CD4-positive, alpha-beta memory T cell (primary cell): ENCODE results near the gene PPP4R4. TPM values are rescaled to one million over a fixed set of nuclear protein-coding genes. Genes with fewer than 3 reads are reported as not detected.

ENCODE experiments used
- CTCF ChIA-PET: fragments of 350-600 bp; sonication (Branson Sonifier 250); formaldehyde crosslinking; loops from one replicate; lab custom pipeline; 2021; ENCODE audit warnings: inconsistent platforms; ENCODE audit not compliant: partially characterized antibody; lab: Charles Lee
- POLR2A ChIA-PET: fragments of 350-600 bp; sonication (Branson Sonifier 250); formaldehyde crosslinking; loops from one replicate; lab custom pipeline; 2021; ENCODE audit not compliant: partially characterized antibody; lab: Charles Lee
- DNase-seq, 5 donors: peaks; one replicate each; pipeline versions ENCODE4 v3.0.0 to v3.0.0-alpha.2; 2020 to 2022; ENCODE audit warnings: mixed read lengths in 1 of 5
- H3K27ac ChIP-seq: one replicate; pipeline ENCODE4 v1.7.0; 2013; ENCODE audit warnings: low read depth, low read length
- H3K27me3 ChIP-seq: 2 replicates; pipeline ENCODE4 v1.7.0; 2013; ENCODE audit warnings: mild to moderate bottlenecking, low read length, moderate library complexity; ENCODE audit not compliant: insufficient read depth
- H3K36me3 ChIP-seq: 2 replicates; pipeline ENCODE4 v1.7.0; 2013; ENCODE audit warnings: mild to moderate bottlenecking, low read length, moderate library complexity; ENCODE audit not compliant: insufficient read depth
- H3K4me1 ChIP-seq: 2 replicates; pipeline ENCODE4 v1.7.0; 2013; ENCODE audit warnings: mild to moderate bottlenecking, low read length, moderate library complexity; ENCODE audit not compliant: insufficient read depth
- H3K4me3 ChIP-seq, 2 donors: one replicate each; pipeline ENCODE4 v1.7.0; 2013; ENCODE audit warnings: low read length in 2 of 2, mild to moderate bottlenecking in 1 of 2
- H3K9me3 ChIP-seq, 2 donors: one replicate each; pipeline ENCODE4 v1.7.0; 2013; ENCODE audit warnings: low read length in 2 of 2, control low read depth in 1 of 2; ENCODE audit not compliant: control insufficient read depth in 1 of 2
- H3K27ac Mint-ChIP-seq, 7 donors: one replicate each; pipeline ENCODE4 v1.8.0; 2020 to 2021; ENCODE audit warnings: mixed read lengths in 7 of 7, mild to moderate bottlenecking in 6 of 7, inconsistent platforms in 3 of 7, moderate library complexity in 3 of 7
- H3K27me3 Mint-ChIP-seq, 2 donors: one replicate each; pipeline ENCODE4 v1.8.0; 2020 to 2021; ENCODE audit warnings: mixed read lengths in 2 of 2
- H3K36me3 Mint-ChIP-seq, 2 donors: one replicate each; pipeline ENCODE4 v1.8.0; 2020 to 2021; ENCODE audit warnings: mixed read lengths in 2 of 2, inconsistent platforms in 1 of 2, mild to moderate bottlenecking in 1 of 2
- H3K4me1 Mint-ChIP-seq, 4 donors: one replicate each; pipeline ENCODE4 v1.8.0; 2020 to 2021; ENCODE audit warnings: mixed read lengths in 4 of 4, mild to moderate bottlenecking in 1 of 4
- H3K4me3 Mint-ChIP-seq, 8 donors: one replicate each; pipeline ENCODE4 v1.8.0; 2020 to 2021; ENCODE audit warnings: mixed read lengths in 8 of 8, mild to moderate bottlenecking in 7 of 8, moderate library complexity in 6 of 8, inconsistent platforms in 3 of 8
- H3K9me3 Mint-ChIP-seq, 8 donors: one replicate each; pipeline ENCODE4 v1.8.0; 2020 to 2021; ENCODE audit warnings: mixed read lengths in 8 of 8, mild to moderate bottlenecking in 5 of 8, inconsistent platforms in 3 of 8, moderate library complexity in 1 of 8
- intact Hi-C: fragments of 100-400 bp; cut with micrococcal nuclease; formaldehyde crosslinking; loops from one replicate; pipeline ENCODE4 v1.15.1; 2023
- polyA plus RNA-seq, 2 donors: library from polyadenylated mRNA; unstranded; fragments of 300-500 nt; fragmentation: Illumina TruSeq; gene quantifications; one replicate each; pipeline ENCODE4 v1.2.3, GENCODE V29; 2021
- total RNA-seq, 2 experiments: library from RNA; stranded (reverse); gene quantifications; one replicate each; pipeline ENCODE4 v1.2.3, GENCODE V29; 2021

Gene PPP4R4
- total and polyA plus RNA-seq, 4 experiments from 2014 or later, result 0.38 to 7.3 (median 3.8) TPM

- Mint-ChIP-seq H3K9me3 (peaks cover 0 to 3% (median under 1%) of the 10 kb centered on the region in 8 donors), H3K27ac (peak overlapping the region in 1 of 7 donors; percentile 53), H3K4me1 (peaks cover 12 to 25% (median 20%) of the 10 kb centered on the region in 4 donors), H3K4me3 (peak overlapping the region in 1 of 8 donors; percentile 90), H3K27me3 (no peaks in the 10 kb centered on the region), H3K36me3 (peaks cover 0 to 9% of the 10 kb centered on the region in 2 donors)
- no peak for DNase-seq
- CTCF ChIA-PET, result interaction anchor here (1.2 to 7.5 kb wide), 4 partner anchors 14 to 91 kb away, joined by 3 to 126 read pairs (median 88); no protein-coding TSS in a partner anchor
- H3K4me1 ChIP-seq, result peaks cover 18% of the 10 kb centered on the region
- no peaks in the 10 kb centered on the region for H3K36me3 ChIP-seq
- POLR2A ChIA-PET, result no interaction called here
- intact Hi-C loops, result no loop called here
- no peak overlapping the region for H3K27ac ChIP-seq
- H3K4me3 ChIP-seq, result no peak overlapping the region
- no peaks in the 10 kb centered on the region for H3K27me3 ChIP-seq
- no peaks in the 10 kb centered on the region for H3K9me3 ChIP-seq
These were observed 46.8 kb upstream of the PPP4R4 start for GRCh38 chr14:94127330-94127729.

GRCh38 chr14:94128216-94128839, 45.8 kb upstream of the PPP4R4 start:
- Mint-ChIP-seq H3K4me3 (peak overlapping the region; percentile 86 to 93 (median 90)), H3K9me3 (no peaks in the 10 kb centered on the region), H3K36me3 (peaks cover 0 to 9% of the 10 kb centered on the region in 2 donors), H3K4me1 (peaks cover 12 to 25% (median 20%) of the 10 kb centered on the region in 4 donors), H3K27me3 (no peaks in the 10 kb centered on the region), H3K27ac (peak overlapping the region; percentile 30 to 88 (median 83))
- Histone ChIP-seq H3K4me3 (no peak overlapping the region), H3K27me3 (no peaks in the 10 kb centered on the region), H3K9me3 (no peaks in the 10 kb centered on the region), H3K27ac (peak overlapping the region; percentile 46), H3K36me3 (no peaks in the 10 kb centered on the region), H3K4me1 (peaks cover 18% of the 10 kb centered on the region)
- DNase-seq, result no peak
- ChIA-PET POLR2A (interaction anchor here (0.7 to 3.2 kb wide), 5 partner anchors 29 to 90 kb away, joined by 3 to 17 read pairs (median 4); partner anchors contain the start of genes DDX24, IFI27L1 and PPP4R4), CTCF (interaction anchor here (0.8 to 7.5 kb wide), 11 partner anchors 13 to 357 kb away, joined by 3 to 126 read pairs (median 4); partner anchors contain the start of genes DDX24 and IFI27L1)
- intact Hi-C loops, result no loop called here

- H3K27ac Mint-ChIP-seq, result peak within 1 kb of the TSS; percentile 77 to 88 (median 84)
- no peaks in the 10 kb centered on the region for H3K36me3 ChIP-seq
- POLR2A ChIA-PET, result interaction anchor here (0.7 to 3.2 kb wide), 5 partner anchors 13 to 91 kb away, joined by 3 to 17 read pairs (median 4); partner anchors contain the start of genes DDX24, IFI27L1 and PPP4R4
- H3K27me3 Mint-ChIP-seq, result no peaks in the 10 kb centered on the region
- peak within 1 kb of the TSS; percentile 86 to 93 (median 90) for H3K4me3 Mint-ChIP-seq
- H3K27ac ChIP-seq, result peak within 1 kb of the TSS; percentile 46
- peaks cover 12 to 25% (median 20%) of the 10 kb centered on the region in 4 donors for H3K4me1 Mint-ChIP-seq
- H3K9me3 Mint-ChIP-seq, result no peaks in the 10 kb centered on the region
- peaks cover 0 to 9% of the 10 kb centered on the region in 2 donors for H3K36me3 Mint-ChIP-seq
- no peaks in the 10 kb centered on the region for H3K9me3 ChIP-seq
- peak; percentile 34 to 80 (median 46) for DNase-seq
- no peaks in the 10 kb centered on the region for H3K27me3 ChIP-seq
- CTCF ChIA-PET, result interaction anchor here (0.8 to 7.5 kb wide), 11 partner anchors 12 to 357 kb away, joined by 3 to 126 read pairs (median 4); partner anchors contain the start of genes DDX24 and IFI27L1
- intact Hi-C loops, result loop anchor here (1.0 kb wide), 1 partner anchor 48 kb away; the partner anchor contains the start of genes DDX24 and IFI27L1
- H3K4me3 ChIP-seq, result peak within 1 kb of the TSS; percentile 50 to 82
- peaks cover 18% of the 10 kb centered on the region for H3K4me1 ChIP-seq
These were observed 44.9 kb upstream of the PPP4R4 start, which contains the start of gene IFI27L2 for GRCh38 chr14:94129111-94129757. TSS of gene IFI27L2 (minus strand) at chr14:94129604. CDS start at chr14:94129564, 40 bp downstream.

- Histone ChIP-seq H3K27ac (peak overlapping the region; percentile 46), H3K36me3 (no peaks in the 10 kb centered on the region), H3K9me3 (no peaks in the 10 kb centered on the region), H3K4me1 (peaks cover 18% of the 10 kb centered on the region), H3K27me3 (no peaks in the 10 kb centered on the region), H3K4me3 (peak overlapping the region; percentile 50 to 82)
- Mint-ChIP-seq H3K27me3 (no peaks in the 10 kb centered on the region), H3K9me3 (peaks cover 0 to under 1% (median 0%) of the 10 kb centered on the region in 8 donors), H3K36me3 (peaks cover under 1 to 9% of the 10 kb centered on the region in 2 donors), H3K4me1 (peaks cover 12 to 25% (median 20%) of the 10 kb centered on the region in 4 donors), H3K4me3 (peak overlapping the region; percentile 86 to 93 (median 90)), H3K27ac (peak overlapping the region; percentile 72 to 85 (median 81))
- intact Hi-C loops, result loop anchor here (1.0 kb wide), 1 partner anchor 49 kb away; the partner anchor contains the start of genes DDX24 and IFI27L1
- DNase-seq, result peak in 3 of 5 donors; percentile 23 to 28 (median 27)
- ChIA-PET POLR2A (interaction anchor here (2.7 to 3.2 kb wide), 2 partner anchors 45 to 49 kb away, joined by 12 to 17 read pairs; partner anchors contain the start of genes DDX24, IFI27L1 and PPP4R4), CTCF (interaction anchor here (1.2 to 7.5 kb wide), 11 partner anchors 12 to 356 kb away, joined by 3 to 126 read pairs (median 10); partner anchors contain the start of genes DDX24 and IFI27L1)
These were observed 44.2 kb upstream of the PPP4R4 start for GRCh38 chr14:94129758-94130414.

- H3K27ac Mint-ChIP-seq, result peak overlapping the region in 1 of 7 donors; percentile 7
- POLR2A ChIA-PET, result interaction anchor here (0.6 to 1.7 kb wide), 6 partner anchors 43 to 193 kb away, joined by 3 to 4 read pairs (median 3); no protein-coding TSS in a partner anchor
These were observed 41.7 kb upstream of the PPP4R4 start for GRCh38 chr14:94132285-94132887.

GRCh38 chr14:94135476-94135875, 38.6 kb upstream of the PPP4R4 start:
- Histone ChIP-seq H3K27ac (no peak overlapping the region), H3K27me3 (no peaks in the 10 kb centered on the region), H3K4me1 (peaks cover 1% of the 10 kb centered on the region), H3K36me3 (no peaks in the 10 kb centered on the region), H3K4me3 (no peak overlapping the region), H3K9me3 (no peaks in the 10 kb centered on the region)
- intact Hi-C loops, result no loop called here
- Mint-ChIP-seq H3K27me3 (peaks cover 1 to 3% of the 10 kb centered on the region in 2 donors), H3K9me3 (peaks cover 0 to 7% (median 0%) of the 10 kb centered on the region in 8 donors), H3K4me3 (no peak overlapping the region), H3K27ac (no peak overlapping the region), H3K4me1 (peaks cover 0 to 10% (median 1%) of the 10 kb centered on the region in 4 donors), H3K36me3 (peaks cover 0 to 6% of the 10 kb centered on the region in 2 donors)
- DNase-seq, result no peak
- ChIA-PET POLR2A (no interaction called here), CTCF (interaction anchor here (2.1 to 9.7 kb wide), 3 partner anchors 44 to 196 kb away, joined by 16 to 142 read pairs (median 119); no protein-coding TSS in a partner anchor)

More at GRCh38 chr14:94132285-94132887, 41.7 kb upstream of the PPP4R4 start:
- Histone ChIP-seq H3K9me3 (no peaks in the 10 kb centered on the region), H3K27ac (no peak overlapping the region), H3K4me1 (peaks cover 18% of the 10 kb centered on the region), H3K36me3 (no peaks in the 10 kb centered on the region), H3K4me3 (no peak overlapping the region), H3K27me3 (no peaks in the 10 kb centered on the region)
- peaks cover 0 to 6% of the 10 kb centered on the region in 2 donors for H3K36me3 Mint-ChIP-seq
- peak; percentile 66 to 76 (median 74) for DNase-seq
- peaks cover 12 to 31% (median 20%) of the 10 kb centered on the region in 4 donors for H3K4me1 Mint-ChIP-seq
- CTCF ChIA-PET, result interaction anchor here (0.7 to 7.5 kb wide), 34 partner anchors 9 to 417 kb away, joined by 3 to 126 read pairs (median 4); partner anchors contain the start of gene PPP4R4
- H3K4me3 Mint-ChIP-seq, result no peak overlapping the region
- intact Hi-C loops, result loop anchor here (1.0 kb wide), 2 partner anchors 48 to 96 kb away; no protein-coding TSS in a partner anchor
- peaks cover 0 to 3% of the 10 kb centered on the region in 2 donors for H3K27me3 Mint-ChIP-seq
- peaks cover 0 to 7% (median 0%) of the 10 kb centered on the region in 8 donors for H3K9me3 Mint-ChIP-seq
